WERI-Rb-1 (cell line): Measurements from ENCODE around the gene SLF2.

Source experiments
- DNase-seq: peaks from one replicate; pipeline ENCODE4 v3.0.0-alpha.2; 2020
- H3K27ac ChIP-seq: fragments of 250-450 bp; sonication (Bioruptor Pico); 2 replicates; pipeline ENCODE4 v1.5.1; 2020; ENCODE audit warnings: mild to moderate bottlenecking, moderate library complexity
- H3K27me3 ChIP-seq: fragments of 250-450 bp; sonication (Bioruptor Pico); 2 replicates; pipeline ENCODE4 v1.5.1; 2021; ENCODE audit warnings: mild to moderate bottlenecking, low read depth, moderate library complexity; ENCODE audit not compliant: insufficient read depth, severe bottlenecking
- H3K36me3 ChIP-seq: fragments of 250-450 bp; sonication (Bioruptor Pico); 2 replicates; pipeline ENCODE4 v1.5.1; 2020; ENCODE audit warnings: mild to moderate bottlenecking, moderate library complexity
- H3K4me3 ChIP-seq: 2 replicates; pipeline ENCODE4 v1.5.1; 2011; ENCODE audit warnings: low read depth, mild to moderate bottlenecking, control low read depth, low read length
- H3K9me3 ChIP-seq: fragments of 250-450 bp; sonication (Bioruptor Pico); 2 replicates; pipeline ENCODE4 v1.5.1; 2021; ENCODE audit warnings: mild to moderate bottlenecking, moderate library complexity; ENCODE audit not compliant: severe bottlenecking
- CTCF ChIP-seq: IDR thresholded peaks from 2 replicates; pipeline ENCODE4 v1.5.1; 2011; ENCODE audit warnings: low read depth, mild to moderate bottlenecking, control low read depth, inconsistent platforms, low read length

SLF2 gene

GRCh38 chr10:100866575-100867098 is 46.1 kb upstream of the SLF2 start:
- peak; percentile 95 for DNase-seq
- TF ChIP-seq CTCF = no peak
- no peaks in the 10 kb centered on the region for H3K9me3 ChIP-seq
- H3K27ac ChIP-seq = no peak overlapping the region
- H3K27me3 ChIP-seq = peaks cover 29% of the 10 kb centered on the region
- H3K4me3 ChIP-seq = peak overlapping the region; percentile 30
- H3K36me3 ChIP-seq = no peaks in the 10 kb centered on the region

- peaks cover 30% of the 10 kb centered on the region for H3K27me3 ChIP-seq
- H3K27ac ChIP-seq = no peak overlapping the region
- no peaks in the 10 kb centered on the region for H3K9me3 ChIP-seq
- no peaks in the 10 kb centered on the region for H3K36me3 ChIP-seq
- no peak for DNase-seq
- no peak overlapping the region for H3K4me3 ChIP-seq
- TF ChIP-seq CTCF = no peak
Measured at GRCh38 chr10:100867261-100867963, 45.4 kb upstream of the SLF2 start.

GRCh38 chr10:100868382-100868781 is 44.4 kb upstream of the SLF2 start:
- no peaks in the 10 kb centered on the region for H3K36me3 ChIP-seq
- no peak overlapping the region for H3K4me3 ChIP-seq
- no peak for DNase-seq
- peaks cover 32% of the 10 kb centered on the region for H3K27me3 ChIP-seq
- no peak for TF ChIP-seq CTCF
- no peaks in the 10 kb centered on the region for H3K9me3 ChIP-seq
- no peak overlapping the region for H3K27ac ChIP-seq

- H3K9me3 ChIP-seq = no peaks in the 10 kb centered on the region
- no peak overlapping the region for H3K27ac ChIP-seq
- no peak for DNase-seq
- no peak overlapping the region for H3K4me3 ChIP-seq
- no peak for TF ChIP-seq CTCF
- peaks cover 32% of the 10 kb centered on the region for H3K27me3 ChIP-seq
- H3K36me3 ChIP-seq = no peaks in the 10 kb centered on the region
Measured at GRCh38 chr10:100869399-100869798, 43.4 kb upstream of the SLF2 start.

GRCh38 chr10:100872034-100872791 is 40.5 kb upstream of the SLF2 start:
- DNase-seq = peak; percentile 83
- Histone ChIP-seq H3K27ac (no peak overlapping the region), H3K4me3 (no peak overlapping the region), H3K27me3 (peaks cover 12% of the 10 kb centered on the region), H3K36me3 (no peaks in the 10 kb centered on the region), H3K9me3 (no peaks in the 10 kb centered on the region)
- TF ChIP-seq CTCF = peak; percentile 91
